Smooth muscle cell (in vitro differentiated cells): ENCODE measurements around the gene NME9. TPM values are rescaled to one million over a fixed set of nuclear protein-coding genes. Genes with fewer than 3 reads are reported as not detected.

Experiments used
- DNase-seq: peaks from one replicate; lab custom pipeline; 2025; ENCODE audit not compliant: unreplicated experiment; lab: John Stamatoyannopoulos, UW
- H2AFZ ChIP-seq: fragments of 200-600 bp; sonication (generic); 2 replicates; pipeline ENCODE4 v1.6.0; 2016; ENCODE audit warnings: antibody characterized with exemption, low read depth, mild to moderate bottlenecking
- H3F3A ChIP-seq: fragments of 200-600 bp; sonication (generic); 2 replicates; pipeline ENCODE4 v1.6.0; 2017; ENCODE audit warnings: antibody characterized with exemption, low read depth
- H3K27ac ChIP-seq: fragments of 200-600 bp; sonication (generic); 2 replicates; pipeline ENCODE4 v1.5.1; 2016; ENCODE audit warnings: low read depth, mild to moderate bottlenecking
- H3K27me3 ChIP-seq: fragments of 200-600 bp; sonication (generic); 2 replicates; pipeline ENCODE4 v1.6.1; 2016; ENCODE audit warnings: low read depth, mild to moderate bottlenecking
- H3K36me3 ChIP-seq: fragments of 200-600 bp; sonication (generic); 2 replicates; pipeline ENCODE4 v1.5.1; 2016; ENCODE audit warnings: low read depth
- H3K4me1 ChIP-seq: fragments of 200-600 bp; sonication (generic); 2 replicates; pipeline ENCODE4 v1.5.1; 2016; ENCODE audit warnings: low read depth
- H3K4me2 ChIP-seq: fragments of 200-600 bp; sonication (generic); 2 replicates; pipeline ENCODE4 v1.6.0; 2016; ENCODE audit warnings: mild to moderate bottlenecking
- H3K4me3 ChIP-seq: fragments of 200-600 bp; sonication (generic); 2 replicates; pipeline ENCODE4 v1.5.1; 2016; ENCODE audit warnings: mild to moderate bottlenecking
- H3K79me2 ChIP-seq: fragments of 200-600 bp; sonication (generic); 2 replicates; pipeline ENCODE4 v1.6.0; 2016; ENCODE audit warnings: low read depth, mild to moderate bottlenecking
- H3K9ac ChIP-seq: fragments of 200-600 bp; sonication (generic); 2 replicates; pipeline ENCODE4 v1.6.0; 2016; ENCODE audit warnings: low read depth
- H3K9me3 ChIP-seq: fragments of 200-600 bp; sonication (generic); replicated peaks from 2 replicates; pipeline ENCODE4 v1.5.1; 2016; ENCODE audit warnings: low read depth
- H4K20me1 ChIP-seq: fragments of 200-600 bp; sonication (generic); 2 replicates; pipeline ENCODE4 v1.6.0; 2016; ENCODE audit warnings: low read depth
- CTCF ChIP-seq: fragments of 200-600 bp; sonication (generic); IDR thresholded peaks from 2 replicates; pipeline ENCODE4 v1.5.1; 2017; ENCODE audit warnings: borderline replicate concordance, mild to moderate bottlenecking, antibody characterized with exemption; ENCODE audit not compliant: insufficient read depth, poor library complexity, severe bottlenecking
- WGBS: methylation state at CpG from one replicate; pipeline ENCODE4 v1.1.7; 2016; ENCODE audit warnings: low lambda C conversion rate; 5-methylcytosine and 5-hydroxymethylcytosine counted together
- polyA plus RNA-seq: library from polyadenylated mRNA; unstranded; fragments of >200 nt; fragmentation: Nextera tagmentation; extraction: Ambion mirVana; gene quantifications from 2 replicates; pipeline ENCODE4 v1.2.1, GENCODE V29; 2016
- total RNA-seq: library from RNA; depleted of rRNA; stranded (reverse); fragments of >200 nt; gene quantifications from 2 replicates; pipeline ENCODE4 v1.2.3, GENCODE V29; 2014

Gene NME9
- total and polyA plus RNA-seq, 2 experiments from 2014 or later = not detected

GRCh38 chr3:138359148-138359918 is 29.7 kb upstream of the NME9 start:
- Histone ChIP-seq H3K27me3 (no peaks in the 10 kb centered on the region), H3K4me2 (no peak overlapping the region), H3K79me2 (peaks cover 3% of the 10 kb centered on the region), H3K4me3 (no peak overlapping the region), H3K27ac (no peak overlapping the region), H3F3A (no peaks in the 10 kb centered on the region), H2AFZ (no peak overlapping the region), H3K36me3 (no peaks in the 10 kb centered on the region), H3K4me1 (no peaks in the 10 kb centered on the region), H3K9ac (no peak overlapping the region), H4K20me1 (peaks cover 91% of the 10 kb centered on the region), H3K9me3 (no peaks in the 10 kb centered on the region)
- no peak for TF ChIP-seq CTCF
- no peak for DNase-seq
- 88% methylated on average over 7 of the region's 7 CpGs for WGBS

GRCh38 chr3:138356730-138357405 is 27.2 kb upstream of the NME9 start:
- Histone ChIP-seq H4K20me1 (peaks cover 91% of the 10 kb centered on the region), H3K27me3 (no peaks in the 10 kb centered on the region), H3F3A (no peaks in the 10 kb centered on the region), H3K36me3 (no peaks in the 10 kb centered on the region), H3K9ac (no peak overlapping the region), H3K4me2 (no peak overlapping the region), H2AFZ (no peak overlapping the region), H3K4me3 (no peak overlapping the region), H3K79me2 (peaks cover 8% of the 10 kb centered on the region), H3K4me1 (no peaks in the 10 kb centered on the region), H3K27ac (no peak overlapping the region), H3K9me3 (no peaks in the 10 kb centered on the region)
- WGBS = 93% methylated on average over 7 of the region's 7 CpGs
- TF ChIP-seq CTCF = no peak
- DNase-seq = no peak

GRCh38 chr3:138355071-138355470 is 25.4 kb upstream of the NME9 start:
- Histone ChIP-seq H2AFZ (no peak overlapping the region), H3K36me3 (no peaks in the 10 kb centered on the region), H3K27me3 (no peaks in the 10 kb centered on the region), H4K20me1 (peaks cover 89% of the 10 kb centered on the region), H3K79me2 (peaks cover 8% of the 10 kb centered on the region), H3K4me1 (no peaks in the 10 kb centered on the region), H3K9me3 (no peaks in the 10 kb centered on the region), H3K9ac (no peak overlapping the region), H3F3A (no peaks in the 10 kb centered on the region), H3K4me3 (no peak overlapping the region), H3K4me2 (no peak overlapping the region), H3K27ac (no peak overlapping the region)
- DNase-seq = no peak
- no peak for TF ChIP-seq CTCF
- WGBS = 93% methylated on average over 3 of the region's 3 CpGs
